ACC112 (cell line): Measurements from ENCODE around the gene ERMARD.

Experiments
- H2AFZ ChIP-seq: fragments of 200-600 bp; sonication (generic); one replicate; pipeline ENCODE4 v1.6.0; 2017; ENCODE audit warnings: antibody characterized with exemption, low read length; ENCODE audit not compliant: unreplicated experiment
- H3K27ac ChIP-seq: fragments of 200-600 bp; sonication (generic); 2 replicates; pipeline ENCODE4 v1.5.1; 2014; ENCODE audit warnings: low read depth, mild to moderate bottlenecking, antibody characterized with exemption, low read length, moderate library complexity
- H3K27me3 ChIP-seq: fragments of 200-600 bp; sonication (generic); 2 replicates; pipeline ENCODE4 v1.6.1; 2014; ENCODE audit warnings: mild to moderate bottlenecking, antibody characterized with exemption, low read length, moderate library complexity, mixed read lengths; ENCODE audit not compliant: insufficient read depth
- H3K36me3 ChIP-seq: fragments of 200-600 bp; sonication (generic); 2 replicates; pipeline ENCODE4 v1.6.1; 2016; ENCODE audit warnings: mild to moderate bottlenecking, antibody characterized with exemption, low read length, moderate library complexity, mixed read lengths; ENCODE audit not compliant: insufficient read depth
- H3K4me1 ChIP-seq: fragments of 200-600 bp; sonication (generic); one replicate; pipeline ENCODE4 v1.6.1; 2016; ENCODE audit warnings: low read length, mixed read lengths; ENCODE audit not compliant: insufficient read depth, unreplicated experiment, control insufficient read depth
- H3K4me3 ChIP-seq: fragments of 200-600 bp; sonication (generic); 2 replicates; pipeline ENCODE4 v1.5.1; 2014; ENCODE audit warnings: mild to moderate bottlenecking, low read depth, low read length
- H3K79me2 ChIP-seq: fragments of 200-600 bp; sonication (generic); one replicate; pipeline ENCODE4 v1.6.0; 2016; ENCODE audit warnings: low read length; ENCODE audit not compliant: control insufficient read depth, unreplicated experiment, insufficient read depth

The ERMARD gene

GRCh38 chr6:169766921-169767736 is 15.7 kb downstream of the ERMARD start:
- Histone ChIP-seq H3K79me2 (no peaks in the 10 kb centered on the region), H2AFZ (no peak overlapping the region), H3K27me3 (no peaks in the 10 kb centered on the region), H3K4me1 (no peaks in the 10 kb centered on the region), H3K27ac (no peak overlapping the region), H3K36me3 (peaks cover 8% of the 10 kb centered on the region; the same call in 1 of the 2 replicates), H3K4me3 (no peak overlapping the region)

GRCh38 chr6:169774347-169774746 is 22.9 kb downstream of the ERMARD start:
- Histone ChIP-seq H3K4me3 (no peak overlapping the region), H3K27me3 (no peaks in the 10 kb centered on the region), H3K4me1 (no peaks in the 10 kb centered on the region), H3K79me2 (no peaks in the 10 kb centered on the region), H3K36me3 (peaks cover 4% of the 10 kb centered on the region; the same call in 1 of the 2 replicates), H3K27ac (no peak overlapping the region), H2AFZ (no peak overlapping the region)

DNA sequence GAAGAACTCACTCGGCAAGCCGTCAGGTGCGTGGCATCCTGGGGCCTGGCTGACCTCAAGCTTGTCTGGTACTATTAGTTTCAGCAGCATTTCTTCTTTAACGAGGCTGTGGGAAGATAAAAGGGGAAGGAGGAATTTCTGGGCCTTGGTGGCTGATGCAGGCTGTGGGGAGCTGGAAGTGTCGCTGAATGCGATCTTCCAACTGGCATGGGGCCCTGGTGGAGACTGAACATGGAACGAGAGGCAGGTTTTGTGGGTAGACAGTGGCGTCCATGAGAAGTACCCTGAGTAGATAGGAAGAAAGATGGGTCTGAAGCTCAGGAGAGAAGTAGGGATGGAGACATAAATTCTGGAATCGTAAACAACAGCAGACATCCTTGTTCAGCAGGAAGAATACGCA is 23.9 kb downstream of the ERMARD start:
- Histone ChIP-seq H3K79me2 (no peaks in the 10 kb centered on the region), H3K4me3 (no peak overlapping the region), H3K27ac (no peak overlapping the region), H2AFZ (no peak overlapping the region), H3K36me3 (peaks cover 4% of the 10 kb centered on the region; the same call in 1 of the 2 replicates), H3K27me3 (no peaks in the 10 kb centered on the region), H3K4me1 (no peaks in the 10 kb centered on the region)

DNA sequence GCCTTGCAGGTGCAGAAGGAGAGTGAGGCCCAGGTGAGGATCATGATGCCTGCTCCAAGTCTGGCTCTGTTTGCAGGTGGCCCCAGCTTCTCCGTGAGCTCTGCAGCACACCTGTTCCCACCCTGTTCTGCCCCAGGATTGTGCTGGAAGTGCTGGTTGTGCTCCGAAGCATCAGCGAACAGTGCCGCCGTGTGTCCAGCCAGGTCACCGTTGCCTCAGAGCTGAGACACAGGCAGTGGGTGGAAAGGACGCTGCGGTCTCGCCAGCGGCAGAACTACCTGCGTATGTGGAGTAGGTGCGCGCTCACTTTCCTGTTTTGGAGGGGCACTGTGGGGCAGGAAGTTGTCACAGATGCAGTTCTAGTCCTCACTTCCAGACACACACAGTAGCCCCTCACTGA is 25.0 kb downstream of the ERMARD start:
- H2AFZ ChIP-seq = no peak overlapping the region
- H3K4me1 ChIP-seq = no peaks in the 10 kb centered on the region
- peaks cover 7% of the 10 kb centered on the region; the same call in 1 of the 2 replicates for H3K36me3 ChIP-seq
- H3K79me2 ChIP-seq = no peaks in the 10 kb centered on the region
- no peak overlapping the region for H3K4me3 ChIP-seq
- H3K27ac ChIP-seq = no peak overlapping the region
- H3K27me3 ChIP-seq = no peaks in the 10 kb centered on the region

DNA sequence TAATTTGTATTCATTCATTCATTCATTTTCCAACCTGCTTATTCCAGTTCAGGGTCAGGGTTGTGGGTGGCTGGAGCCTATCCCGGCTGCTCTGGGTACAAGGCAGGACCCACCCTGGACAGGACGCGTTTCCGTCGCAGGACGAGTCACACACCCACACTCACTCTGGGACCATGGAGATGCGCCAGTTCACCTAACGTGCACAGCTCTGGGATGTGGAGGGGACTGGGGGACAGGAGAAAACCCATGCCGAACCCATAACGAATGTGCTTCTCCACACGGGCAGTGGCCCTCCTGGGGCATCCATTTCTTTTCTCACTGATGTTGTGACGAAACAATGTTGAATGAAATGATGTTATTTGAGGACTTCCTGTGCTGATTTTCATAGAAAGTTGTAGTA is 26.5 kb downstream of the ERMARD start:
- H3K27me3 ChIP-seq = no peaks in the 10 kb centered on the region
- H3K79me2 ChIP-seq = no peaks in the 10 kb centered on the region
- no peaks in the 10 kb centered on the region for H3K4me1 ChIP-seq
- H3K27ac ChIP-seq = no peak overlapping the region
- H3K4me3 ChIP-seq = no peak overlapping the region
- peaks cover 11% of the 10 kb centered on the region; the same call in 1 of the 2 replicates for H3K36me3 ChIP-seq
- H2AFZ ChIP-seq = no peak overlapping the region

DNA sequence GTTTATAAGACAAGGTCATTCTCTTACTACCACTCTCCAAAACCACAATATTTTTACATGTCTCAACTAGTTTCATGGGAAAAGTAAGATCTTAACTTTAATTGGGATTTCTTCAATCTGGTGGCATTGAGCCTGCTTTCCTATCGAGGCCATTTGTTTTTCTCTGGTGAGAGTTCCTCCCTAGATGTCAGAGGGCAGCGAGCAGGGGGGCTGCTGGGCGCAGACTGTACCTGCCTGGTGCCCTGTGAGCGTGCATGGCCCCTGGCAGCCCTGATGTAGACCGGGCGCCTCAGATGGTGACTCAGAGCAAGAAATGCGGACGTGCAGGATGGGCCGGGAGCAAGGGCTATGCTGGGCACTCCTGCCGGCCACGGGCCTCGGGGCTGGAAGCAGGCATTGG is 27.2 kb downstream of the ERMARD start:
- Histone ChIP-seq H3K4me1 (no peaks in the 10 kb centered on the region), H3K36me3 (peaks cover 12% of the 10 kb centered on the region; the same call in 1 of the 2 replicates), H3K79me2 (no peaks in the 10 kb centered on the region), H3K4me3 (no peak overlapping the region), H3K27me3 (no peaks in the 10 kb centered on the region), H2AFZ (no peak overlapping the region), H3K27ac (no peak overlapping the region)

DNA sequence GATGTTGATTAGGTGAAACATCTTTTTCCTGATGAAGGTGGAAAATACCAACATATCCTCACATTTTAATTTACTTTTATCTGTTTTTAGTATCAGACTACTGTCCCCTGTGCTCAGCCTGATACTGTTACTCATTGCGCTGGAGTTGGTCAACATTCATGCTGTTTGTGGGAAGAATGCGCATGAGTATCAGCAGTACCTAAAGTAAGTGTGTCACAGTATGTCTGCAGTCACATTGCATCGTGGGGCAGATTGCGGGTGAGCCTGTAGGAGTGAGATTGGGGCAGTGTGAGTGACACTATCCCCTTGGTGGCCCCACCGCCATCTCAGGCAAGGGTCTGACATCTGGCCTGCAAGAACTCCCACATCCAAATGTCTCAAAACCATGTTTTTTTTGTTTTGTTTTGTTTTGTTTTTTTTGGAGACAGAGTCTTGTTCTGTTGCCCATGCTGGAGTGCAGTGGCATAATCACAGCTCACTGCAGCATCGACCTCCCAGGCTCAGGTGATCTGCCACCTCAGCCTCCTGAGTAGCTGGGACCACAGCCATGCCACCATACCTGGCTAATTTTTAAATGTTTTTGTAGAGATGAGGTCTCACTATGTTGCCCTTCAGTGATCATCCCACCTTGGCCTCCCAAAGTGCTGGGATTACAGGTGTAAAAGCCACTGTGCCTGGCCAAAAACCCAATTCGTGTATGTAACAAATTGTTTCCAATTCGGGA is 27.8 kb downstream of the ERMARD start:
- H3K4me1 ChIP-seq = no peaks in the 10 kb centered on the region
- H3K27ac ChIP-seq = no peak overlapping the region
- no peaks in the 10 kb centered on the region for H3K27me3 ChIP-seq
- H3K79me2 ChIP-seq = no peaks in the 10 kb centered on the region
- H3K36me3 ChIP-seq = peaks cover 12% of the 10 kb centered on the region; the same call in 1 of the 2 replicates
- H2AFZ ChIP-seq = no peak overlapping the region
- no peak overlapping the region for H3K4me3 ChIP-seq

DNA sequence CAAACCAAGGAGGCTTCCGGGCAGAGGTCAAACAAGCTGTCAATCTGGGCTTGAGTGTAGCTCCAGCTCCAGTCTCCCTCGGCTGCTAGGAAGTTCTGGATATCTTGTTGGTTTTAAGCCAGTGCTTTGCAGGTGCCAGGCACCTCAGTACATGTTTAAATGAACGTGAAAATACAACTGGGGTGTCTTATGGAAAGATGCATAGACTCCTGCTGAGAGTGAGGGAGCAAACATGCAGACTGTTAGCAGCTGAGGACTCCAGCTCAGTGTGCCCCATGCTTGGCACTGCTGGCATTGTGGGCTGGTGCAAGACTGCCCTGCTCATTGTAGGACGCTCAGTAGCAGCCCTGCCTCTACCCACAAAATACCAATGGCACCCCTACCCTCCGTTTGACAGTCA is 28.5 kb downstream of the ERMARD start:
- Histone ChIP-seq H3K79me2 (no peaks in the 10 kb centered on the region), H3K4me3 (no peak overlapping the region), H3K27me3 (no peaks in the 10 kb centered on the region), H3K27ac (no peak overlapping the region), H3K4me1 (no peaks in the 10 kb centered on the region), H2AFZ (no peak overlapping the region), H3K36me3 (peaks cover 12% of the 10 kb centered on the region; the same call in 1 of the 2 replicates)

GRCh38 chr6:169780571-169781091 is 29.2 kb downstream of the ERMARD start:
- H3K36me3 ChIP-seq = peaks cover 11% of the 10 kb centered on the region; the same call in 1 of the 2 replicates
- no peaks in the 10 kb centered on the region for H3K79me2 ChIP-seq
- no peak overlapping the region for H3K27ac ChIP-seq
- H3K4me1 ChIP-seq = no peaks in the 10 kb centered on the region
- no peak overlapping the region for H2AFZ ChIP-seq
- H3K27me3 ChIP-seq = no peaks in the 10 kb centered on the region
- no peak overlapping the region for H3K4me3 ChIP-seq

DNA sequence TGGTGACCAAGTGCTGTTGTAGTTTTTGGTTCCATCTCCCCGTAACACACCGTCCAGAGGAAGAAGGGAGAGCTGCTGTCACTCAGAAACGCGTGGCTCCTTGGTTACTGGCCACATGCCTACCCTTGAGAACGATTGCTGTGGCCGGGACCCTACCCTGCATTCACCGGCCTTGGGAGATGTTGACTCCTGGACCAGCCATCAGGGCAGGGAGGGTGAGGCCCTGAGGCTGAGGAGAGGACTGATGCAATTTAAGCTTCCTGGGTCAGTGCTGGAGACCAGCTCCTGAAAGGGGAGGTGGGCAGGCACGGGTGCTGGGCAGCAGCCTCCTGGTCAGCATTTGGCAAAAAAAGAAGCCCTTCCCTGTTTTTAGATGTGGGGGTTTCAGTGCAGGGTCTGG is 31.5 kb downstream of the ERMARD start:
- Histone ChIP-seq H3K4me1 (no peaks in the 10 kb centered on the region), H3K36me3 (peaks cover 7% of the 10 kb centered on the region; the same call in 1 of the 2 replicates), H3K79me2 (no peaks in the 10 kb centered on the region), H3K4me3 (no peak overlapping the region), H3K27me3 (no peaks in the 10 kb centered on the region), H2AFZ (no peak overlapping the region), H3K27ac (no peak overlapping the region)
